B cell (primary cell): ENCODE data around the gene WEE2. TPM values are rescaled to one million over a fixed set of nuclear protein-coding genes. Genes with fewer than 3 reads are reported as not detected.

ENCODE experiments used
- ATAC-seq: fragments of 200-7000 bp; cut with Tn5 transposase; one replicate; pipeline ENCODE4 v1.10.0; 2021; ENCODE audit warnings: low read depth, mild to moderate bottlenecking, moderate number of reproducible peaks, moderate library complexity
- CTCF ChIA-PET: fragments of 350-600 bp; sonication (Branson Sonifier 250); formaldehyde crosslinking; loops from one replicate; lab custom pipeline; 2021; ENCODE audit warnings: antibody characterized with exemption, inconsistent platforms; lab: Charles Lee
- POLR2A ChIA-PET: fragments of 350-600 bp; sonication (Branson Sonifier 250); formaldehyde crosslinking; loops from one replicate; lab custom pipeline; 2021; ENCODE audit warnings: antibody characterized with exemption; lab: Charles Lee
- DNase-seq: peaks from one replicate; pipeline ENCODE4 v3.0.0; 2013
- H2AFZ ChIP-seq: 2 replicates; pipeline ENCODE4 v1.6.1; 2012; ENCODE audit warnings: mild to moderate bottlenecking, low read depth, low read length; ENCODE audit not compliant: insufficient read depth, poor library complexity, severe bottlenecking
- H3K27ac ChIP-seq, 2 donors: 1 replicate in 1 of 2; 2 replicates in 1 of 2; pipeline ENCODE4 v1.5.1; 2012 to 2013; ENCODE audit warnings: low read length in 2 of 2, mild to moderate bottlenecking in 2 of 2, moderate library complexity in 1 of 2
- H3K27me3 ChIP-seq, 4 experiments: fragments of 200-600 bp in 1 of 4; sonication (generic) in 1 of 4; replicated peaks in 1 of 4; 1 replicate in 2 of 4; 2 replicates in 2 of 4; pipeline versions ENCODE4 v1.6.1 to v1.7.0; 2013 to 2016; ENCODE audit warnings: low read length in 3 of 4, mild to moderate bottlenecking in 2 of 4, mixed read lengths in 1 of 4, moderate library complexity in 1 of 4; ENCODE audit not compliant: insufficient read depth in 4 of 4, control insufficient read depth in 3 of 4; ENCODE audit errors: control extremely low read depth in 1 of 4
- H3K36me3 ChIP-seq, 2 experiments: replicated peaks in 1 of 2; 1 replicate in 1 of 2; 2 replicates in 1 of 2; pipeline versions ENCODE4 v1.6.1 to v1.7.1; 2013; ENCODE audit warnings: low read length in 1 of 2; ENCODE audit not compliant: insufficient read depth in 2 of 2, control insufficient read depth in 1 of 2; ENCODE audit errors: control extremely low read depth in 1 of 2, extremely low read depth in 1 of 2
- H3K4me1 ChIP-seq, 2 donors: fragments of 200-600 bp in 1 of 2; sonication (generic) in 1 of 2; 1 replicate in 1 of 2; 2 replicates in 1 of 2; pipeline versions ENCODE4 v1.5.1 to v1.6.1; 2013 to 2017; ENCODE audit warnings: low read length in 2 of 2; ENCODE audit not compliant: control insufficient read depth in 2 of 2, insufficient read depth in 2 of 2
- H3K4me2 ChIP-seq: replicated peaks from 2 replicates; pipeline ENCODE3; 2012; ENCODE audit warnings: mild to moderate bottlenecking, low read depth, low read length; ENCODE audit not compliant: poor library complexity, severe bottlenecking
- H3K4me3 ChIP-seq, 5 experiments: fragments of 200-600 bp in 1 of 5; sonication (generic) in 1 of 5; 1 replicate in 3 of 5; 2 replicates in 2 of 5; pipeline versions ENCODE4 v1.5.1 to v1.7.0; 2011 to 2016; ENCODE audit warnings: low read length in 4 of 5, mild to moderate bottlenecking in 4 of 5, low read depth in 2 of 5, control low read depth in 1 of 5, moderate library complexity in 1 of 5; ENCODE audit not compliant: insufficient read depth in 1 of 5; ENCODE audit errors: control extremely low read depth in 1 of 5, extremely low read depth in 1 of 5
- H3K79me2 ChIP-seq: fragments of 200-600 bp; sonication (generic); one replicate; pipeline ENCODE4 v1.6.0; 2016; ENCODE audit warnings: low read length; ENCODE audit not compliant: control insufficient read depth, insufficient read depth
- H3K9ac ChIP-seq: fragments of 200-600 bp; sonication (generic); 2 replicates; pipeline ENCODE4 v1.6.1; 2017; ENCODE audit warnings: mild to moderate bottlenecking, low read length, moderate library complexity
- H3K9me3 ChIP-seq, 3 donors: one replicate each; pipeline versions ENCODE4 v1.6.1 to v1.7.1; 2013; ENCODE audit warnings: low read length in 2 of 3; ENCODE audit not compliant: control insufficient read depth in 2 of 3, insufficient read depth in 1 of 3; ENCODE audit errors: control extremely low read depth in 1 of 3
- H4K20me1 ChIP-seq: 2 replicates; pipeline ENCODE4 v1.6.0; 2012; ENCODE audit warnings: mild to moderate bottlenecking, low read length; ENCODE audit not compliant: insufficient read depth, control insufficient read depth, poor library complexity, severe bottlenecking
- H3K27ac Mint-ChIP-seq: one replicate; pipeline ENCODE4 v1.8.0; 2021; ENCODE audit warnings: mixed read lengths
- H3K27me3 Mint-ChIP-seq: one replicate; pipeline ENCODE4 v1.8.0; 2021; ENCODE audit warnings: mixed read lengths
- H3K4me1 Mint-ChIP-seq: one replicate; pipeline ENCODE4 v1.8.0; 2021; ENCODE audit warnings: mixed read lengths
- H3K4me3 Mint-ChIP-seq: one replicate; pipeline ENCODE4 v1.8.0; 2021; ENCODE audit warnings: mixed read lengths
- H3K9me3 Mint-ChIP-seq: one replicate; pipeline ENCODE4 v1.8.0; 2022; ENCODE audit warnings: mixed read lengths; ENCODE audit not compliant: insufficient read depth
- EZH2 ChIP-seq: IDR thresholded peaks from 2 replicates; pipeline ENCODE4 v1.6.1; 2012; ENCODE audit warnings: borderline replicate concordance, low read depth, mild to moderate bottlenecking, moderate library complexity, low read length; ENCODE audit not compliant: insufficient read depth, poor library complexity, severe bottlenecking
- WGBS: methylation state at CpG from one replicate; pipeline ENCODE4 v1.1.5; 2013; ENCODE audit warnings: missing lambda C conversion rate; ENCODE audit not compliant: insufficient coverage; 5-methylcytosine and 5-hydroxymethylcytosine counted together
- intact Hi-C: fragments of 100-400 bp; cut with micrococcal nuclease; formaldehyde crosslinking; loops from one replicate; pipeline ENCODE4 v1.10.0; 2022
- polyA plus RNA-seq: library from polyadenylated mRNA; depleted of rRNA; stranded (reverse); fragments of >200 nt; gene quantifications from 2 replicates; pipeline ENCODE4 v1.2.3, GENCODE V29; 2012
- total RNA-seq, 2 donors: library from RNA; stranded (reverse); fragments of 120-200 nt in 1 of 2; gene quantifications; 1 replicate in 1 of 2; 2 replicates in 1 of 2; pipeline versions ENCODE4 v1.2.3 to v1.2.4, GENCODE V29; 2013 to 2022
- TF ChIP-seq, protein P1 (sequence below): fragments of 200-600 bp; IDR thresholded peaks from one replicate; pipeline ENCODE4 v1.8.0; 2022; ENCODE audit warnings: antibody characterized with exemption, mild to moderate bottlenecking

The WEE2 gene
- total and polyA plus RNA-seq, 2 donors (not counting 1 experiment from before 2014, with no cell fraction given), result not detected

DNA sequence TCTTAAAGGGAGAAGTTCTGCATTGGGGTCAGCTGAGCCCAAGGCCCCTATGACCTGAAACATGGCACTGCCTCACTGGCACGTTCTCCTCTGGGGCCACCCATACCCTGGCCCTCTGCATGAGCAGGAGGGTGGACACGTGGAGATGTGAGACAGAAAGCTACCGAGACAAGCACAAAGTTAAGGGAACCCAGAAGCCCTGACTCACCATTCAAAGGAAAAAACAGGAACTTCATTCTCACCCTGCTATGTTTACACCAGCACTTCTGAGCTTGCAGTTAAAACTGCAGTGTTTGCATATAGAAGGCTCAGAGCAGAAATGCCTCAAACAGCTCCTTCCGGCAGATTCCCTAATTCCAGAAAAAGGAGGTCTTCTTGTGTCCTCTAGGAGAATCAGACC is 47.9 kb upstream of the WEE2 start:
- ChIA-PET POLR2A (no interaction called here), CTCF (interaction anchor here (1.0 to 3.1 kb wide), 3 partner anchors 10 to 645 kb away, joined by 3 to 16 read pairs (median 3); partner anchors contain the start of genes MRPS33 and SSBP1)
- no peak overlapping the region for H3K4me3 ChIP-seq
- H3K4me2 ChIP-seq, result no peak overlapping the region
- DNase-seq (no peak), ATAC-seq (peak; percentile 39)
- H3K36me3 ChIP-seq, result peaks cover 2 to 53% of the 10 kb centered on the region in 2 experiments
- H3K27me3 Mint-ChIP-seq, result no peaks in the 10 kb centered on the region
- H3K4me1 ChIP-seq, result no peaks in the 10 kb centered on the region
- intact Hi-C loops, result no loop called here
- H3K79me2 ChIP-seq, result no peaks in the 10 kb centered on the region
- H3K27ac ChIP-seq, result peak overlapping the region in 1 of 2 donors; percentile 20
- H3K27ac Mint-ChIP-seq, result peak overlapping the region; percentile 47
- no peak overlapping the region for H3K9ac ChIP-seq
- no peak for TF ChIP-seq EZH2
- TF ChIP-seq, protein P1, sequence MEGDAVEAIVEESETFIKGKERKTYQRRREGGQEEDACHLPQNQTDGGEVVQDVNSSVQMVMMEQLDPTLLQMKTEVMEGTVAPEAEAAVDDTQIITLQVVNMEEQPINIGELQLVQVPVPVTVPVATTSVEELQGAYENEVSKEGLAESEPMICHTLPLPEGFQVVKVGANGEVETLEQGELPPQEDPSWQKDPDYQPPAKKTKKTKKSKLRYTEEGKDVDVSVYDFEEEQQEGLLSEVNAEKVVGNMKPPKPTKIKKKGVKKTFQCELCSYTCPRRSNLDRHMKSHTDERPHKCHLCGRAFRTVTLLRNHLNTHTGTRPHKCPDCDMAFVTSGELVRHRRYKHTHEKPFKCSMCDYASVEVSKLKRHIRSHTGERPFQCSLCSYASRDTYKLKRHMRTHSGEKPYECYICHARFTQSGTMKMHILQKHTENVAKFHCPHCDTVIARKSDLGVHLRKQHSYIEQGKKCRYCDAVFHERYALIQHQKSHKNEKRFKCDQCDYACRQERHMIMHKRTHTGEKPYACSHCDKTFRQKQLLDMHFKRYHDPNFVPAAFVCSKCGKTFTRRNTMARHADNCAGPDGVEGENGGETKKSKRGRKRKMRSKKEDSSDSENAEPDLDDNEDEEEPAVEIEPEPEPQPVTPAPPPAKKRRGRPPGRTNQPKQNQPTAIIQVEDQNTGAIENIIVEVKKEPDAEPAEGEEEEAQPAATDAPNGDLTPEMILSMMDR, result no peak
- no peak overlapping the region for H3K4me3 Mint-ChIP-seq
- no peak overlapping the region for H2AFZ ChIP-seq
- H3K4me1 Mint-ChIP-seq, result peaks cover 11% of the 10 kb centered on the region
- no peaks in the 10 kb centered on the region for H3K9me3 ChIP-seq
- WGBS, result 19% methylated on average over 3 of the region's 4 CpGs
- H3K27me3 ChIP-seq, result no peaks in the 10 kb centered on the region
- H4K20me1 ChIP-seq, result no peaks in the 10 kb centered on the region
- H3K9me3 Mint-ChIP-seq, result no peaks in the 10 kb centered on the region

DNA sequence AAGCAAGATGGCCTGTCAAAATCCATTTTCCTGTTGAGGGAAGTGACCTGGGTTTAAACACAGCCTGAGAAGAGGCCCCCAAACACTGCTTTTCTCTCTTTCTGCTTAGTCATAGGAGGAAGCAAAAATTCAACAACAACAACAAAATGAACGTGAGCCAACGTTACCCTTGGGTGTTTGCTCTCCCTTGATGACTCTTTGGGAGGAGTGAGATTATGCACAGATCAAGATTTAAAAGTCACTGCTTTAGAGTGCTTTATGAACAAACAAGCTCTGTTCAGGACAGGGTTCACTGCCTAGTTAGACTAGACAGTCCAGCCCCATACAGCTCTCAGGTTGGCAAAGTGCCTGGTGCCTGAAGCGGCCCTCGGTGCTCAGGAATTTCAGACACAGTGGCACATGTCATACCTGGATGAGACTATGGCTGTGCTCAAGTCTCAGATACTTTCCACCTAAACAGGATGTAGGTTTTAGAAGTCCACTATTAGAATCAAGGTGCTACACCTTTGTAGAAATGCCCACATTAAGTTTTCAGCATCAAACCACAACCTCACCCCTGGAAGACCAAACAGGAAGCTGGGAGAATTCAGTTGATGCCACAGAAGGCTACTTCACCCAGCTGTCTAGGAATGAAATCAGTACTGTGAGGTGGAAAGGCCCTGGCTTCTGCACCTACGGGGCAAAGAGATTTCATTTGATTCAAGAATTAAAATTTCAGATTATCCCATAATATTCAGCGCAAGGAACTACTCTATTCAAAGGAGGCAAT is 44.9 kb upstream of the WEE2 start:
- ATAC-seq, result no peak

More for the DNA sequence above, 44.9 kb upstream of the WEE2 start:
- intact Hi-C loops, result no loop called here
- H3K36me3 ChIP-seq, result peaks cover 3 to 57% of the 10 kb centered on the region in 2 experiments
- no peaks in the 10 kb centered on the region for H3K27me3 ChIP-seq
- no peak overlapping the region for H3K4me3 ChIP-seq
- H3K9ac ChIP-seq, result no peak overlapping the region
- Mint-ChIP-seq H3K4me1 (peaks cover 11% of the 10 kb centered on the region), H3K27me3 (no peaks in the 10 kb centered on the region), H3K4me3 (no peak overlapping the region), H3K9me3 (no peaks in the 10 kb centered on the region), H3K27ac (peak overlapping the region; percentile 53)
- ChIA-PET POLR2A (no interaction called here), CTCF (interaction anchor here (1.2 to 1.4 kb wide), 2 partner anchors 9 to 58 kb away, joined by 3 to 5 read pairs; no protein-coding TSS in a partner anchor)
- no peaks in the 10 kb centered on the region for H4K20me1 ChIP-seq
- DNase-seq, result no peak
- no peak overlapping the region for H2AFZ ChIP-seq
- H3K4me2 ChIP-seq, result no peak overlapping the region
- H3K4me1 ChIP-seq, result no peaks in the 10 kb centered on the region
- TF ChIP-seq, protein P1, result no peak
- no peak for TF ChIP-seq EZH2
- WGBS, result 58% methylated on average over 2 of the region's 6 CpGs
- H3K79me2 ChIP-seq, result no peaks in the 10 kb centered on the region
- H3K9me3 ChIP-seq, result no peaks in the 10 kb centered on the region
- peak overlapping the region in 1 of 2 donors; percentile 21 for H3K27ac ChIP-seq
